SK-N-MC (cell line): ENCODE results near the gene NRCAM.
"Not testable (repeated sequence)": the region's sequence is repeated elsewhere in the genome, so short reads cannot be mapped to it uniquely, and the experiment has no call there.

ENCODE experiments used
- DNase-seq: peaks from one replicate; pipeline ENCODE4 v3.0.0-alpha.2; 2011; ENCODE audit warnings: low read depth, low spot score
- H3K27ac ChIP-seq: fragments of 200-600 bp; sonication (generic); 2 replicates; pipeline ENCODE4 v1.5.1; 2016; ENCODE audit warnings: mixed run types
- H3K36me3 ChIP-seq: fragments of 200-600 bp; sonication (generic); 2 replicates; pipeline ENCODE4 v1.6.1; 2017; ENCODE audit warnings: antibody characterized with exemption, low read length, mixed read lengths; ENCODE audit not compliant: insufficient read depth
- H3K4me3 ChIP-seq: fragments of 200-600 bp; sonication (generic); 2 replicates; pipeline ENCODE4 v1.5.1; 2016
- H3K9ac ChIP-seq: fragments of 200-600 bp; sonication (generic); 2 replicates; pipeline ENCODE4 v1.8.0; 2017; ENCODE audit warnings: mixed run types, mixed read lengths; ENCODE audit not compliant: insufficient read length
- H3K9me3 ChIP-seq: fragments of 200-600 bp; sonication (generic); 2 replicates; pipeline ENCODE4 v1.6.1; 2017; ENCODE audit warnings: low read depth, mild to moderate bottlenecking, antibody characterized with exemption, low read length, moderate library complexity, mixed read lengths
- EZH2 ChIP-seq: fragments of 200-600 bp; sonication (generic); IDR thresholded peaks from one replicate; pipeline ENCODE4 v1.6.1; 2017; ENCODE audit warnings: antibody characterized with exemption
- FOXP2 ChIP-seq: optimal IDR thresholded peaks from 2 replicates; pipeline ENCODE3; 2011; ENCODE audit warnings: mild to moderate bottlenecking, moderate library complexity; ENCODE audit not compliant: insufficient read depth; ENCODE audit errors: extremely low read length, control extremely low read depth
- POLR2AphosphoS5 ChIP-seq: IDR thresholded peaks from 2 replicates; pipeline ENCODE4 v1.6.1; 2012; ENCODE audit warnings: mild to moderate bottlenecking, low read depth, low read length, borderline replicate concordance

NRCAM gene

GRCh38 chr7:108455998-108456677 lies at the start of gene NRCAM:
TSS of gene NRCAM (minus strand) at chr7:108456436. CDS start at chr7:108240064, 216,372 bp downstream.
- DNase-seq, result no peak
- Histone ChIP-seq H3K4me3 (peak within 1 kb of the TSS; percentile 85), H3K9me3 (no peaks in the 10 kb centered on the region), H3K27ac (no peak within 1 kb of the TSS), H3K9ac (no peak within 1 kb of the TSS), H3K36me3 (no peaks in the 10 kb centered on the region)
- TF ChIP-seq POLR2AphosphoS5, result no peak
- no peak for TF ChIP-seq FOXP2
- no peak for TF ChIP-seq EZH2

- DNase-seq, H3K9ac ChIP-seq, H3K9me3 ChIP-seq, H3K4me3 ChIP-seq, H3K36me3 ChIP-seq: not testable (repeated sequence)
- peak overlapping the region; percentile 95 for H3K27ac ChIP-seq
Observed at GRCh38 chr7:108504576-108504975, 48.3 kb upstream of the NRCAM start.

GRCh38 chr7:108503112-108504026 lies 47.1 kb upstream of the NRCAM start:
- H3K27ac ChIP-seq, result peak overlapping the region; percentile 95
- H3K9me3 ChIP-seq, result no peaks in the 10 kb centered on the region
- H3K9ac ChIP-seq, result peak overlapping the region; percentile 11
- H3K36me3 ChIP-seq, result peaks cover 8% of the 10 kb centered on the region
- DNase-seq, result peak; percentile 75
- peak overlapping the region; percentile 64 for H3K4me3 ChIP-seq
- no peak for TF ChIP-seq EZH2
- no peak for TF ChIP-seq FOXP2
- no peak; the same call in 1 of the 2 replicates for TF ChIP-seq POLR2AphosphoS5

GRCh38 chr7:108499566-108499965 lies 43.3 kb upstream of the NRCAM start:
- H3K27ac ChIP-seq, result no peak overlapping the region
- DNase-seq, result no peak
- TF ChIP-seq FOXP2 (no peak), POLR2AphosphoS5 (no peak), EZH2 (no peak)
- peaks cover 8% of the 10 kb centered on the region for H3K36me3 ChIP-seq
- no peak overlapping the region for H3K9ac ChIP-seq
- H3K9me3 ChIP-seq, result no peaks in the 10 kb centered on the region
- no peak overlapping the region for H3K4me3 ChIP-seq

- Histone ChIP-seq H3K27ac (no peak overlapping the region), H3K4me3 (no peak overlapping the region), H3K36me3 (peaks cover 8% of the 10 kb centered on the region), H3K9me3 (no peaks in the 10 kb centered on the region), H3K9ac (no peak overlapping the region)
- TF ChIP-seq POLR2AphosphoS5 (no peak), EZH2 (no peak), FOXP2 (no peak)
- DNase-seq, result no peak
Observed at GRCh38 chr7:108498481-108498880, 42.2 kb upstream of the NRCAM start.

- H3K4me3 ChIP-seq, result no peak overlapping the region
- TF ChIP-seq FOXP2 (no peak), EZH2 (no peak), POLR2AphosphoS5 (no peak)
- H3K36me3 ChIP-seq, result peaks cover 8% of the 10 kb centered on the region
- peak; percentile 45 for DNase-seq
- H3K9ac ChIP-seq, result no peak overlapping the region
- H3K9me3 ChIP-seq, result no peaks in the 10 kb centered on the region
- no peak overlapping the region for H3K27ac ChIP-seq
Observed at GRCh38 chr7:108497082-108497725, 41.0 kb upstream of the NRCAM start.

- Histone ChIP-seq H3K36me3 (no peaks in the 10 kb centered on the region), H3K4me3 (no peak overlapping the region), H3K9me3 (no peaks in the 10 kb centered on the region), H3K27ac (no peak overlapping the region), H3K9ac (no peak overlapping the region)
- no peak for DNase-seq
- TF ChIP-seq FOXP2 (no peak), POLR2AphosphoS5 (no peak), EZH2 (no peak)
Observed at GRCh38 chr7:108492742-108493141, 36.5 kb upstream of the NRCAM start.

GRCh38 chr7:108488768-108489538 lies 32.7 kb upstream of the NRCAM start:
- no peak overlapping the region for H3K27ac ChIP-seq

More at GRCh38 chr7:108488768-108489538, 32.7 kb upstream of the NRCAM start:
- no peaks in the 10 kb centered on the region for H3K9me3 ChIP-seq
- no peak for DNase-seq
- H3K9ac ChIP-seq, result no peak overlapping the region
- H3K4me3 ChIP-seq, result no peak overlapping the region
- H3K36me3 ChIP-seq, result no peaks in the 10 kb centered on the region; the same call in 1 of the 2 replicates
- TF ChIP-seq FOXP2 (no peak), EZH2 (no peak), POLR2AphosphoS5 (no peak)
